Medulla oblongata (tissue), 1 donor: ENCODE data around the gene OR51M1.
"Not testable (repeated sequence)": the region's sequence is repeated elsewhere in the genome, so short reads cannot be mapped to it uniquely, and the experiment has no call there.

Experiments
- DNase-seq: peaks from one replicate; pipeline ENCODE4 v3.0.0-alpha.2; 2015; ENCODE audit errors: extremely low spot score

OR51M1 gene, protein sequence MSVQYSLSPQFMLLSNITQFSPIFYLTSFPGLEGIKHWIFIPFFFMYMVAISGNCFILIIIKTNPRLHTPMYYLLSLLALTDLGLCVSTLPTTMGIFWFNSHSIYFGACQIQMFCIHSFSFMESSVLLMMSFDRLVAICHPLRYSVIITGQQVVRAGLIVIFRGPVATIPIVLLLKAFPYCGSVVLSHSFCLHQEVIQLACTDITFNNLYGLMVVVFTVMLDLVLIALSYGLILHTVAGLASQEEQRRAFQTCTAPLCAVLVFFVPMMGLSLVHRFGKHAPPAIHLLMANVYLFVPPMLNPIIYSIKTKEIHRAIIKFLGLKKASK

DNA sequence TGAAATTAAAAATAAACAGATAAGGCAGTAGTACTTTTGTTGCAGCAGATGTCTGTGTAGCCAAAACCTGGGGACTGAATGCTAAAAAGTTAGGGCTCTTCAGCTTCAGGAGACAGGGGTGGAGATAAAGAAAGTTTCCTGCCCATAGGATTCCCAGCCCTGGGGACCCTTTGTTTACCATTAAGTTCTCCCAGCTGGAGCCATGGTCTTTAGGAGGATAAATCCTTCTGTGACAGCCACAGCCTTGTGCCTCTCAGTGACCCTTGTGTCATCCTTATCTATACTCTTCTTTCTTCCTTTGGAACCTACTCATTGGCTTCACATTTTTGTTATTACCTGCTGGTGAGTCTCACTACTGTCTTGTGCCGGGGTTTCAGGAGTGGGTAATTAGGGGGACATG is at the start of gene OR51M1:
Gene OR51M1, plus strand, starts transcription at position 237 of the 400 bp plus-strand sequence. CDS start 5,587 bp downstream, outside the sequence.
- no peak for DNase-seq

DNA sequence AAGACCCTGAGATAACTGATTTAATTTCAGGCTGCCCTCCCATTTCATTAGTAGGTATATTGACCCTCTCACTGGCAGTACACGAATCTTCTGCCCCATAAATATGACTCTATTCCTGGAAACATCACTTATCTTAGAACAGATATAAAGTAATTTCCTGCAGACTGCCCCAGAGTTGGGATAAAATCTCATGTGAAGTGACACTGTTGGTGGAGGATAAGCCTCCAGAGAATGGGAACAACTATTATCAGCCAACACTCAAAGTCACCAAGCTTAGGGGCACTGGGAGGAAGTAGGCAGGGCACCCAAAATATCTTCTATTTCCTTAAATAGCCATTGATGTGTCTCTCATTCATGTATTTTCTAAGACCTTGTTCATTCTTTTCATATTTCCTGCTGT is 48.4 kb upstream of the OR51M1 start:
- DNase-seq = no peak

DNA sequence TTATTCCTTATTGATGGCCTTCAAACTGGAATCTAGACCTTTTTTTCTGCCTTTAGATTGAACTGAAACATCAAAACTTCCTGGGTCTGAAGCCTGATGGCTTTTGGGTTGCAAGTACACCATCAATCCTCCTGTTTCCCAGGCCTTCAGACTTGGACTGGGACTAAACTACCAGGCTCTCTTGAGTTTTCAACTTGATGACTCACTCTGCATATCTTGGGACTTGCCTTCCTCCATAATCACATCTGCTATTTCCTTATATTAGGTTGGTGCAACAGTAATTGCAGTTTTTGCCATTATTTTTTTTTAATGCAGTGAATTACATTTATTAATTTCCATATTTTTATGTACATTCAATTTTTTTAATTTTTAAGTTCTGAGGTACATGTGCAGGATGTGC is 47.3 kb upstream of the OR51M1 start:
- DNase-seq = no peak

DNA sequence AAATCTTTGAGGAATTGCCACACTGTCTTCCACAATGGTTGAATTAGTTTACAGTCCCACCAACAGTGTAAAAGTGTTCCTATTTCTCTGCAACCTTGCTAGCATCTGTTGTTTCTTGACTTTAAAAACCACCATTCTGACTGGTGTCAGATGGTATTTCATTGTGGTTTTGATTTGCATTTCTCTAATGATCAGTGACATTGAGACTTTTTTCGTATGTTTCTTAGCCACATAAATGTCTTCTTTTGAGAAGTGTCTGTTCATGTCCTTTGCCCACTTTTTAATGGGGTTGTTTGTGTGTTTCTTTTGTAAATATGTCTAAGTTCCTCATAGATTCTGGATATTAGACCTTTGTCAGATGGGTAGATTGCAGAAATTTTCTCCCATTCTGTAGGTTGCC is 46.4 kb upstream of the OR51M1 start:
- DNase-seq = not testable (repeated sequence)

DNA sequence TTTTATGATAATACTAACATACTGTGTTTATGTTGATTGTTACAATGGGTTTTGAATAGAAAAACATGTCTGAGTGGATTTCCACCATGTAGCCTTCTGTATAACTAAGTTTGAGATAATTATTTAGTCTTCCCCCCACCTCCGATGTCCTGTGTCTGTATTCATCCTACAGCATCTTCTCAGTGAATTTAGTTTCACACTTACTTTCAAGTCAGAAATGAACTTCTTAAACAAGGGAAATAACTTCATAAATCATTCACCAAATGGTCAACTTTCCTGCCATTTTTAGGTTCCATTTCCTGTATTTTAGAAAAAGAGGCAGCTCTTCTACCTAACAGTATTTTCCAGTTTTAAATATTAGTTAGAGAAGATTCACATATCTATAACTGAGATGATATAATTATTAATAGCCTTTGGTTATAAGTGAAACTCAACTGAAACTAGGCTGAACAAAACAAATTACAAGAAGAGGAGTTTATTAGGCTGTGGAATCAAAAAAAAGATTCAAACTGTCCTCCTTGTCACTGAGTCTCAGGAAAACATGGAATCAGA is 43.8 kb upstream of the OR51M1 start:
- DNase-seq = no peak

DNA sequence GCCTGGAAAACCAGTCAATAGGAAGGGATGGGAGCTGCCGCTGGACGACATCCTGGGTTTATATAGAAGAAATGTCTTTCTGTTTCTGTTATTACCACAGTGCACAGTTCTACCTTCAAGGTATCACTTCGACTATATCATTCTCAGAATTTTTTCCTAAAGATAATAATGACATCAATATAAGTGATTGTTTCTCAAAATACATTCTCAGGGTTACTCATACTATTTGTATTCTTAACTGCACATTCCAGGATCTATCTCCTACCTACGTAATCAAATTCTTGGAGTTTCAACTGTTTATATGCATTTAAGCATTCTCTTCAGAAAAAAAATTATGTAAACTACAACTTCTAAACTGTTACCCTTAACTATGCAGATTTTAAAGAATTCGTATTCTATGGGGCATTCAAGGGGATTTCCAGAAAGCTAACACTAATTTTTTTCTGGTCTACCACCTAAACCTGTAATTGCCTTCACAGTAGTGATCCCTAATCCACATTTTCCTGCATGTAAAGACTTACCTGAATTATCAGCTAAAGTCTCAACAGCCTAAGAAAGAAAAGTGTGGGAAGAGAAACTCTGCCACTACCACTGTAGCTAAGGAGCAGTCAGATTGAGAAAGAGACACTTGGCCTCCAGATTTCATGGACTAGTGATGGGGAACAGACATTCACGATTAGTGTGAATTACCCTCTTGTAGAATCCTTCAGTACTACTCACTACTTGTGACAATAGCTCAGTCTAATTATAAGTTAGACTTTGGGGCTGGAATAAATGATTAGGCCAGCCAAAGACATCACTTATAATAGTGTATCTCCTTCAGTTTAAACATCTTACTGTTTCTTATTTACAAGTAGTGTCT is 39.9 kb upstream of the OR51M1 start, which contains the start of gene OR51B5:
Gene OR51B5, minus strand, starts transcription at position 51 of the 862 bp plus-strand sequence. Its CDS starts 0 bp downstream, at position 51.
- no peak for DNase-seq

DNA sequence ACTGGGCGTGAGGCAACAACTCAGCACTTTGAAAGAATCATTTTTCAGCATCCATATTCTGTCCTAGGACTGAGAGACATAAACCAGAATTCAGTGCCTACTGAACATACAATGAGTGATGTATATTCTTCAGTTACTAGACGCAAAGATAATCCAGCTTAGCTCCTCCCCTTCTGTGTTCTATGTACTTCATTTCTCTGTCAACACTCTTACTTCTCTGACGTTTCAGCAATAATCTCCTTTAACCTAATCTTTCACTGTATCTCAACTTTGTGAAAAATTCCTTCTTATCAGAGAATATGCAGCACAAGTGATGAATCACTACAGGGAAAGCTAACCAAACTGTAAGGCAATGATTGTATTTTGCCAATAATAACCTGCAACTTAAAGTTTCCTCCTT is 37.8 kb upstream of the OR51M1 start:
- DNase-seq = no peak

DNA sequence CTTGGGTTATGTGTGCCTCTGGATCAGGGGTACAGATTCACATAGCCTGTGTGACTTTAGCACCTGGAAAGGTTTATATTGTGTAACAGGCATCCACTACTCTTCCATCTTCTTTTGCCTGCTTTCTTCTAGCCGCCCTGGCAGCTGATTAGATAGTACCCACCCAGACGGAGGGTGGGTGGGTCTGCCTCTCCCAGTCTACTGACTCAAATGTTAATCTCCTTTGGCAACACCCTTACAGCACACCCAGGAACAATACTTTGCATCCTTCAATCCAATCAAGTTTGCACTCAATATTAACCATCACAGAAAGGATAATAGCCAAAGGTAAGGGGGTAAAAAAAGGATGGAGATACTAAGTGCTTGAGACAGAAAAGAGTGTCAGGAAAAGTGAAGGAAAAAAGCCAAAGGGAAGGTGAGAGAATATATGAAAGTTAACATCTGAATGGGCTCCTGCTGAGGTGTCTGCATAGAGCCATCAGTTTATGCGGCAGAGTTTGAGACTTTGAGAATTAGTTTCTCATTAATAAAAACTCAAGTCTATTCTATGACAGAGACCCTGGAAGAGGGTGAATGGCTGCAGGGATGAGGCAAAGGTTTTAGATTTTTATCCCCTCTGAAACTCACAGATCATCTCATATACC is 34.9 kb upstream of the OR51M1 start:
- no peak for DNase-seq

DNA sequence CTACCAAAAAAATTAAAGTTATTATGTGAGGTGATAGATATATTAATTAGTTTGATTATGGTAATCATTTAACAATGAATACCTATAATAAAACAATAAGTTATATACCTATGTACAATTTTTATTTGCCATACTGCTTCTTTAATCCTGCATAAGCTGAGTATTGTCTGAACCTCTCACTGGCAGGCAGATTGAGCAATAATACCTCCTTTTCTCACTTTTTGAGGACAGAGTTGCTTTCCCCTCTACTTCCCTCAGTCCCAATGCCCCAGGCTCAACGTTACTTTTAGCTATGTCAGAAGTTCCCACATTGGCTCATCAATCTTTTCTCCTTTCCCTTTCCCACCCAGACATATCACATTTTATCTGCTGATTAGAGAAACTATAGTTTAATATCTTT is 34.1 kb upstream of the OR51M1 start:
- DNase-seq = no peak

DNA sequence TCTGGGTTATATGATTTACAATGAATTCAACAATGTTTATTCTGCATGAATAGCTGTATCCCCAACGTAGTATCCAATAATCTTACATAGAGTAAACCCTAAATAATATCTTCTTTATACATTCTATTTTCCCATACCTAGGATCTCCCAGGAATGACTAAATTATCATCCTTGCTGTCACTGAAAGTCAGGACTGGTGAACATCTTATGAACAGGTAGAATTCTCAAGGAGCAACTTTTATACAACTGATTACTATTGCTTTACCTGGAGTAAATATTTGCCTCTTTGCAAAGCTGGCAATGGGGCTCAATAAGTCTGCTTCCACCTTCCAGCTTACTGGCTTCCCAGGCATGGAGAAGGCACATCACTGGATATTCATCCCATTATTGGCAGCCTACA is 32.4 kb upstream of the OR51M1 start, which contains the start of gene OR51B6:
Gene OR51B6, plus strand, starts transcription at position 301 of the 400 bp plus-strand sequence. Its CDS starts 0 bp downstream, at position 301.
- DNase-seq = no peak

DNA sequence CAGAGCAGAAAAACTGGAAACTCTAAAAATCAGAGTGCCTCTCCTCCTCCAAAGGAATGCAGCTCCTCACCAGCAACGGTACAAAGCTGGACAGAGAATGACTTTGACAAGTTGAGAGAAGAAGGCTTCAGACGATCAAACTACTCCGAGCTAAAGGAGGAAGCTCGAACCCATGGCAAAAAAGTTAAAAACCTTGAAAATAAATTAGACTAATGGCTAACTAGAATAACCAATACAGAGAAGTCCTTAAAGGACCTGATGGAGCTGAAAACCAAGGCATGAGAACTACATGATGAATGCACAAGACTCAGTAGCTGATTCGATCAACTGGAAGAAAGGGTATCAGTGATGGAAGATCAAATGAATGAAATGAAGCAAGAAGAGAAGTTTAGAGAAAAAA is 27.6 kb upstream of the OR51M1 start:
- not testable (repeated sequence) for DNase-seq

DNA sequence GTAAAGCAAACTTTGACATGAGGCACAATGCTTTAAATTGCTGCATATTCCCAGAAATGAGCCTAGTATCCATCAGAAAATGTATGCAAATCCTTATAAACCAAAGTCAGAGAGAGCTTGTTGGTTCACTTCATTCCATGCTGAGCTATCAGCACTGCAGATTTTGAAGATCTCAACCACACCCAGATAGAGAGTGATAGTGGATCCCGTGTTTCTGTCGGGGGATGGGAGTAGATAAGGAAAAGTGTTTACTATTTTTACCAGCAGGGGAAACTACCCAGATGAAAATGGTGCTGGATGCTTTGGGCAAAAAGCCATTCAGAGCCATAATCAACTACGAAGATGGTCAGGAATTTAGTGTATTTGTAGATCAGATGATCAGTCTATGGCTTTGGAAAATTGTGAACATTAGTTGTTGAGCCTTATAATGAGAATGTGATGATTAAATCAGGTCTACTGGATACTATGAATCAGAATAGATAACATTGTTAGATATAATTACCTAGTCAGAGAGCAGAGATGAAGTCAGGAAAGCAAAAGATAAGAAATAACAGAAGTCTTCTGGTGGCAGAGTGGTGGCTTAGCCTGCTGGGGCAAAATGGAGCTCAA is 21.5 kb upstream of the OR51M1 start:
- no peak for DNase-seq

DNA sequence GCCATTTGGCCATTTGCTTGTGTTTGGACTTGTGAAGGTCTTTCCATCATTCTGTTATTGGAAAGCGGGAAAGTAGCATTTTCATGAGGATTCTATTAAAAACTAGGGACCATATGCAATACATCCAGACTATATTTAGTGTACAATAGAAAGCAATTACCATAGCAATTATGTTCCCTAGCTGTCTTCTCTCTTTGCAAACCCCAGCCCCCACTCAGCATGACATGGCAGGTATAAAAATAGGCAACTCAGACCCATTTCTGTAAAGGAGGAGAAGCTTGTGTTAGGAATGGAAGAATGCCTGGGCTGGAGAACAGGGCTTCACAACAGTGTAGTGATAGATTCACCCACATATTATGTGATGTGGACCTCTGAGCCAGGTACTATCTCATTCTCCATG is 19.9 kb upstream of the OR51M1 start:
- no peak for DNase-seq

DNA sequence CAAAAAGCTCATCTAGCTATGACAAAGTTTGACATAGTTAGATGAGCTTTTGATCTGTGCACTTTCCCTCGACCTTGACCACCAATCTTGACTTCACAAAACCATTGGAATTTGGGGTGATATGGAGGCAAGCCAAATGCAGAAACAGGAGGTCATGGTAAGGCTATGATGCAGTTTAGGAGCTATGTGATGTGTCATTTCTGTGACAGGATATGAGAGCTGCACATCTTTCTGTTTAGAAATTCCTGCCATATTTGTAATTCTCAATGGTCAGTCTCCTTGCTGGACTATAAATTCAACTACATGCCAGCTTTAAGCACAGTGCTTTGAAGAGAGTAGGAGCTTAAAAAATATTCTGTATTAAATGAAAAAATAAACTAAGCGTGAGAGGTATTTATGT is 19.4 kb upstream of the OR51M1 start:
- DNase-seq = no peak

DNA sequence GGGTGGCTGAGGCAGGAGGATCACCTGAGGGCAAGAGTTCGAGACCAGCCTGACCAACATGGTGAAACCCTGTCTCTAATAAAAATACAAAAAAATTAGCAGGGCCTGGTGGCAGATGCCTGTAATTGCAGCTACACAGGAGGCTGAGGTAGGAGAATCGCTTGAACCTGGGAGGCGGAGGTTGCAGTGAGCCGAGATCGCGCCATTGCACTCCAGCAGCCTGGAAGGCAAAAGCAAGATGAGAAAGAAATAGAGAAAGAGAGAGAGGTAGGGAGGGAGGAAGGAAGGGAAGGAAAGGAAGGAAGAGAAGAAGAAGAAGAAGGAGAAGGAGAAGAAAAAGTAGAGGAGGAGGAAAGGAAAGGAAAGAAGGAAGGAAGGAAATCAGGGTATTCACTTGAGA is 17.2 kb upstream of the OR51M1 start:
- DNase-seq = not testable (repeated sequence)

DNA sequence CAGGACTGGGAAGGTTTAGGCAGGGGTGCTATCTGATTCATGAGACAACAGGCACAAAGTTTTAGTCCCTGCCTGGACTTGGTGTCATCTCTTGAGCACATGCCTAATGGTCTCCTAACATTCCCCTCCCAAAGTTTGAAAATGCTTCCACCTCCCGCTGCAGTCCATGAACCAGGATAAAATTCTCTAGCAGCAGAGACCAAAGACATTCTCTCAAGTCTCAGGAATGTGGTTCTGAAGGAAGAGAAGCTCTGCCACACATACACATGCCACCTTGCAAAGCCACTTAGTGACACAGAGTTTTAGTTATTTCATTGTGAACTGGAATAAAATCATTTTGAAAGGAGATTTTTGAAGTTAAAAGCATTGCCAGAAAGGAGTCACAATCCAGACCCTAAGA is 16.8 kb upstream of the OR51M1 start:
- no peak for DNase-seq

DNA sequence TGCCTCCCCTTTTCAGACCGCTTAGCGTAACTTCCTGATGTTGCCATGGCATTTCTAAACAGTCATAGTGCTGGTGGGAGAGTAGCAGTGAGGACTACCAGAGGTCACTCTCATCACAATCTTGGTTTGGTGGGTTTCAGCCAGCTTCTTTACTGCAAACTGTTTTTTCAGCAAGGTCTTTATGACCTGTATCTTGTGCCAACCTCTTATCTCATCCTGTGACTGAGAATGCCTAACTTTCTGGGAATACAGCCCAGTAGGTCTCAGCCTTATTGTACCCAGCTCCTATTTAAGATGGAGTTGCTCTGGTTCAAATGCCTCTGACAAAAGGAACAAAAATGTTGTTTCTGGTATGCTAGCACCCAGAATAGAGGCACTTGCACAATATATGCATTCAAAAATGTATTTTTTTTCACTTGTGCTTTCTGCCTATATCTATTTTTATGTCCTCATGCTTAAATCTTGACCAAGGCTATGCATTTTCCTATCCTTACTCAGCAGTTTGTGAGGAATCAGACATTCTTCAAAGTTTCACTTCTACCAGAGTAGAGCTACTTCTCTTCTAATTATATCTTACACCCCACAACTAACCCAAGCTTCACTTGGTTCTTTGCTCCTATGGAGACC is 16.1 kb upstream of the OR51M1 start:
- DNase-seq = no peak

DNA sequence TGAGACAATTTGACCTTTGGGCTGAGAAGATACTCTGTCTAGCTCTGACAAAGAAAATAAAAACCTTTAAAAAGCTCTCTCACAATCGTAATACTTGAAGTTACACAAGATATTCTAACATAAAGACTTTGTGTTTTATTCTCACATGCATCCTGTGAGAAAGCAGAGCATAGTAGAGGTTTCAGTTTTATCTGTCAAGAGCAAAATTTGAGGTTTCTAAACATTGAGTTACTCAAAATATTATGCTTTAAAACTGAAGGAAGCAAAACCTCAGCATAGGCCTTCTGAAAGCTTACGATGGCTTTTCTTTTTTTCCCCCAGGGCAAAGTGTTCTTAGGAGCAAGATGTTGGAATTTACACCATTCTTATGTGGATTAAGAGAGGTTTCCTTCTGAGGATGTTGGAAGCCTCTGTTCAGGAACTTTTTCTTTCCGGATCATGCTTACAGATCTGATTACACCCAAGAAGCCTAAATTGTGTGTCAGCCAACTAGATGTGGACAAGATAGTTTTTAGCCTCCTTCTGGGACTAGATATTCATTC is 15.0 kb upstream of the OR51M1 start:
- DNase-seq = no peak

DNA sequence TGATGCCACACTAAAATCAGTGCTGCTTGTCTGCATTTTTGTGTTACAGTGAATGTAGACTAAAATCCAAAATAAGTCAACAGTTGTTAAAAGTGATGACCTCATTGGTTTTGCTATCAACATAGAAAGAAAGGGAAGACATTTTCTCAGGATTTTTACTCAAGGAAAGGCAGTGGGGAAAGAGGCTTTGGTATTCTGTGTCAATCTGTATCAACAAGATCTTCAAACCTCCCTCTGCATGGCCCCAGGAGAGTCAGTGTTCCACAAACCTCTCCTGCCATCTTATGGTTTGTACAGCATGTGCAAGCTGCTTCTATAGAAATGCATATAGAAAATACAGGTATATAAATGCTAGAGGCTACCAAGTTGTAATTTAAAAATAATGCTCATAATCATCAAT is 13.8 kb upstream of the OR51M1 start:
- DNase-seq = no peak

DNA sequence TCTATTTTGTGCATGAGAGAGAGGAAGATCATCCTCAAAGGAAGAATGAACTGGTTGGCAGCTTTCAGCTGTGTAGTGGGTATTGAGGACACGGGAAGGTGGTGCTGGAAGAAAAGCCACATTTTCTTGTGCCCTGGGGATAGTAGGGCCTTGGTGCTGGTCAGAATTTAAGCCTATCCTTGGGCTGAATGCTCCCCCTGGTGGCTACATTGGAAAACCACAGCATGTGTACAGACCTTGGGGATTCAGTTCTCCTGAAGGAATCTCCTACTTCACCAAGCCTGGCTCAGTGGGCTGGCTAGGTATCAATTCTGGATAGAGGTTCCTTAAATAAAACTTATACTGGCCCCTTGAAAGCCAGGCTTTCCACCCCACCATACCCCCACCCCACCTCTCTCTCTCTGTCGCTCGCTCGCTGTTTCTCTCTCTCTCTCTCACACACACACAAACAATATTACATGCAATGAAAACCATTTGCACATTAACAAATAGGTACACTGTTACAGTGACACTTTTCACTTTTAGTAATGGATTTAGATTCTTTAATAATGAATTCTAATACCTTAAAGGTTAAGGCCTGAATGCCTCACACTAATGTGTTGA is 2.8 kb upstream of the OR51M1 start:
- DNase-seq = peak; percentile 79
